K562 (cell line): ENCODE data around the gene SCARF1. TPM values are rescaled to one million over a fixed set of nuclear protein-coding genes. Genes with fewer than 3 reads are reported as not detected.

ENCODE experiments used
- HLTF ChIP-seq: fragments of 450-650 bp; IDR thresholded peaks from 2 replicates; pipeline ENCODE4 v1.6.1; 2016
- MTA1 ChIP-seq: fragments of 450-650 bp; IDR thresholded peaks from 2 replicates; pipeline ENCODE4 v1.6.1; 2017; ENCODE audit warnings: borderline replicate concordance
- RREB1 ChIP-seq: fragments of 250-450 bp; sonication (Bioruptor Pico); IDR thresholded peaks from 2 replicates; pipeline ENCODE4 v1.4.0; 2020
- SAFB2 ChIP-seq: fragments of 200-400 bp; formaldehyde crosslinking; IDR thresholded peaks from 2 replicates; pipeline ENCODE4 v1.6.1; 2018; ENCODE audit warnings: borderline replicate concordance, low read length, low read depth, moderate library complexity; ENCODE audit not compliant: severe bottlenecking
- ZFX ChIP-seq: sonication (generic); formaldehyde crosslinking; IDR thresholded peaks from 2 replicates; pipeline ENCODE4 v1.8.0; 2022; ENCODE audit warnings: mild to moderate bottlenecking, missing genetic modification reagents, moderate library complexity
- ZNF764 ChIP-seq: fragments of 250-450 bp; sonication (Bioruptor Pico); IDR thresholded peaks from 2 replicates; pipeline ENCODE4 v1.4.0; 2020; ENCODE audit warnings: low read depth, mild to moderate bottlenecking, moderate library complexity
- polyA plus RNA-seq, 8 experiments: library from polyadenylated mRNA; depleted of rRNA in 4 of 8; stranded (reverse) in 5 of 8; unstranded in 3 of 8; fragments of >200 nt; fragmentation: Nextera tagmentation in 2 of 8; fragmentation: Illumina TruSeq in 1 of 8; extraction: Ambion mirVana in 2 of 8; extraction: Trizol in 1 of 8; gene quantifications; 2 replicates each; pipeline versions ENCODE4 v1.2.1 to v1.2.3, GENCODE V29; 2011 to 2014; ENCODE audit warnings: inconsistent platforms in 1 of 8, missing spikeins in 1 of 8
- total RNA-seq, 7 experiments: library from RNA; depleted of rRNA in 6 of 7; stranded (reverse); fragments of >200 nt in 6 of 7; fragmentation: Illumina TruSeq in 2 of 7; extraction: Trizol in 2 of 7; gene quantifications; 2 replicates each; pipeline versions ENCODE4 v1.2.1 to v1.2.3, GENCODE V29; 2011 to 2021; ENCODE audit warnings: low replicate concordance in 1 of 7
- TF ChIP-seq, protein P1 (sequence below): IDR thresholded peaks from 2 replicates; pipeline ENCODE4 v1.6.1; 2012; ENCODE audit warnings: low read depth, low read length, improper control_type of control experiment, borderline replicate concordance
- TF ChIP-seq, protein P2 (sequence below): fragments of 450-650 bp; IDR thresholded peaks from 2 replicates; pipeline ENCODE4 v1.6.1; 2016; ENCODE audit warnings: low read depth

The SCARF1 gene
- total and polyA plus RNA-seq, 9 of the 15 experiments (the other 6 are each of a cell fraction or from before 2014, with no cell fraction given), result 0.04 to 2.1 (median 0.63) TPM

DNA sequence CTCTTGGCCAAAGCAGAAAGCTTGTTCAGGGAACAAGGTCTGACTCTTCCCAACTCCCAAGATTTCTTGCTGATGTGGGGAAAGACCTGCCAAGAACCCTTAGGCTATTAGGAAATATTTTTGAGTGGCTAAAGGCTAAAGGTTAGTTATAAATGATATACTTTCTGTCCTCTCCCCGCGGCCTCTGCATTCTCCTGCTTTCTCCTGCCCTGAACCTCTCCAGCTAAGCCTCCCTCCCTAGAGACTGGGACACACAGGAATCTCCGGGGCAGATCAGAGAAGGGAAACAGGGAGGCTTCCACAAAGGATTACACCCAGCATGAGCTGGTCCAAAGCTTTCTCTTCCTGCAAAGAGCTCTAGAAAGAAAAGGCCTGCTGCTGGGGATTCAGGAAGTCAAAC is 19.2 kb downstream of the SCARF1 start (continued):
- no peak for TF ChIP-seq RREB1 (CRISPR knock-in tag)
- no peak for TF ChIP-seq HLTF
- no peak for TF ChIP-seq ZNF764 (CRISPR knock-in tag)
- TF ChIP-seq, protein P1, sequence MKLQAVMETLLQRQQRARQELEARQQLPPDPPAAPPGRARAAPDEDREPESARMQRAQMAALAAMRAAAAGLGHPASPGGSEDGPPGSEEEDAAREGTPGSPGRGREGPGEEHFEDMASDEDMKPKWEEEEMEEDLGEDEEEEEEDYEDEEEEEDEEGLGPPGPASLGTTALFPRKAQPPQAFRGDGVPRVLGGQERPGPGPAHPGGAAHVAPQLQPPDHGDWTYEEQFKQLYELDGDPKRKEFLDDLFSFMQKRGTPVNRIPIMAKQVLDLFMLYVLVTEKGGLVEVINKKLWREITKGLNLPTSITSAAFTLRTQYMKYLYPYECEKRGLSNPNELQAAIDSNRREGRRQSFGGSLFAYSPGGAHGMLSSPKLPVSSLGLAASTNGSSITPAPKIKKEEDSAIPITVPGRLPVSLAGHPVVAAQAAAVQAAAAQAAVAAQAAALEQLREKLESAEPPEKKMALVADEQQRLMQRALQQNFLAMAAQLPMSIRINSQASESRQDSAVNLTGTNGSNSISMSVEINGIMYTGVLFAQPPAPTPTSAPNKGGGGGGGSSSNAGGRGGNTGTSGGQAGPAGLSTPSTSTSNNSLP, result no peak
- TF ChIP-seq ZFX (CRISPR knock-in tag), result no peak
- TF ChIP-seq, protein P2, sequence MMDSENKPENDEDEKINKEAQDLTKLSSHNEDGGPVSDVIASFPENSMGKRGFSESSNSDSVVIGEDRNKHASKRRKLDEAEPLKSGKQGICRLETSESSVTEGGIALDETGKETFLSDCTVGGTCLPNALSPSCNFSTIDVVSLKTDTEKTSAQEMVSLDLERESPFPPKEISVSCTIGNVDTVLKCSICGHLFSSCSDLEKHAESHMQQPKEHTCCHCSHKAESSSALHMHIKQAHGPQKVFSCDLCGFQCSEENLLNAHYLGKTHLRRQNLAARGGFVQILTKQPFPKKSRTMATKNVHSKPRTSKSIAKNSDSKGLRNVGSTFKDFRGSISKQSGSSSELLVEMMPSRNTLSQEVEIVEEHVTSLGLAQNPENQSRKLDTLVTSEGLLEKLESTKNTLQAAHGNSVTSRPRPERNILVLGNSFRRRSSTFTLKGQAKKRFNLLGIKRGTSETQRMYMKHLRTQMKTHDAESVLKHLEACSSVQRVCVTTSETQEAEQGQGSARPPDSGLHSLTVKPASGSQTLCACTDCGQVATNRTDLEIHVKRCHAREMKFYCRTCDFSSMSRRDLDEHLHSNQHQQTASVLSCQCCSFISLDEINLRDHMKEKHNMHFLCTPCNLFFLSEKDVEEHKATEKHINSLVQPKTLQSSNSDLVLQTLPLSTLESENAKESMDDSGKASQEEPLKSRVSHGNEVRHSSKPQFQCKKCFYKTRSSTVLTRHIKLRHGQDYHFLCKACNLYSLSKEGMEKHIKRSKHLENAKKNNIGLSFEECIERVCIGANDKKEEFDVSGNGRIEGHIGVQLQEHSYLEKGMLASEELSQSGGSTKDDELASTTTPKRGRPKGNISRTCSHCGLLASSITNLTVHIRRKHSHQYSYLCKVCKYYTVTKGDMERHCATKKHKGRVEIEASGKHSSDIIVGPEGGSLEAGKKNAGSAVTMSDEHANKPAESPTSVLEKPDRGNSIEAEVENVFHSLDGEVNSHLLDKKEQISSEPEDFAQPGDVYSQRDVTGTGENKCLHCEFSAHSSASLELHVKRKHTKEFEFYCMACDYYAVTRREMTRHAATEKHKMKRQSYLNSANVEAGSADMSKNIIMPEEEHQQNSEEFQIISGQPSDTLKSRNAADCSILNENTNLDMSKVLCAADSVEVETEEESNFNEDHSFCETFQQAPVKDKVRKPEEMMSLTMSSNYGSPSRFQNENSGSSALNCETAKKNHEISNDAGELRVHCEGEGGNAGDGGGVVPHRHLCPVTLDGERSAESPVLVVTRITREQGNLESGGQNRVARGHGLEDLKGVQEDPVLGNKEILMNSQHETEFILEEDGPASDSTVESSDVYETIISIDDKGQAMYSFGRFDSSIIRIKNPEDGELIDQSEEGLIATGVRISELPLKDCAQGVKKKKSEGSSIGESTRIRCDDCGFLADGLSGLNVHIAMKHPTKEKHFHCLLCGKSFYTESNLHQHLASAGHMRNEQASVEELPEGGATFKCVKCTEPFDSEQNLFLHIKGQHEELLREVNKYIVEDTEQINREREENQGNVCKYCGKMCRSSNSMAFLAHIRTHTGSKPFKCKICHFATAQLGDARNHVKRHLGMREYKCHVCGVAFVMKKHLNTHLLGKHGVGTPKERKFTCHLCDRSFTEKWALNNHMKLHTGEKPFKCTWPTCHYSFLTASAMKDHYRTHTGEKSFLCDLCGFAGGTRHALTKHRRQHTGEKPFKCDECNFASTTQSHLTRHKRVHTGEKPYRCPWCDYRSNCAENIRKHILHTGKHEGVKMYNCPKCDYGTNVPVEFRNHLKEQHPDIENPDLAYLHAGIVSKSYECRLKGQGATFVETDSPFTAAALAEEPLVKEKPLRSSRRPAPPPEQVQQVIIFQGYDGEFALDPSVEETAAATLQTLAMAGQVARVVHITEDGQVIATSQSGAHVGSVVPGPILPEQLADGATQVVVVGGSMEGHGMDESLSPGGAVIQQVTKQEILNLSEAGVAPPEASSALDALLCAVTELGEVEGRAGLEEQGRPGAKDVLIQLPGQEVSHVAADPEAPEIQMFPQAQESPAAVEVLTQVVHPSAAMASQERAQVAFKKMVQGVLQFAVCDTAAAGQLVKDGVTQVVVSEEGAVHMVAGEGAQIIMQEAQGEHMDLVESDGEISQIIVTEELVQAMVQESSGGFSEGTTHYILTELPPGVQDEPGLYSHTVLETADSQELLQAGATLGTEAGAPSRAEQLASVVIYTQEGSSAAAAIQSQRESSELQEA, result no peak
- no peak for TF ChIP-seq SAFB2
- no peak for TF ChIP-seq MTA1
